K562 (cell line): Measurements from ENCODE around the gene MYO1E. TPM values are rescaled to one million over a fixed set of nuclear protein-coding genes. Genes with fewer than 3 reads are reported as not detected.

ENCODE experiments used
- CREM ChIP-seq: IDR thresholded peaks from 2 replicates; pipeline ENCODE4 v1.6.1; 2014; ENCODE audit warnings: antibody characterized with exemption, low read depth
- HMG20A ChIP-seq: fragments of 450-650 bp; formaldehyde crosslinking; conservative IDR thresholded peaks from 2 replicates; pipeline ENCODE4 v1.4.0; 2020; ENCODE audit warnings: mild to moderate bottlenecking, mixed read lengths
- KLF16 ChIP-seq: IDR thresholded peaks from 2 replicates; pipeline ENCODE4 v1.6.1; 2016; ENCODE audit warnings: antibody characterized with exemption
- MTA2 ChIP-seq: fragments of 450-650 bp; IDR thresholded peaks from 2 replicates; pipeline ENCODE4 v1.6.1; 2016; ENCODE audit warnings: low read depth
- ZNF707 ChIP-seq: fragments of 250-450 bp; sonication (Bioruptor Pico); conservative IDR thresholded peaks from 2 replicates; pipeline ENCODE4 v1.8.0; 2022; ENCODE audit warnings: inconsistent platforms, mild to moderate bottlenecking, moderate library complexity
- polyA plus RNA-seq, 8 experiments: library from polyadenylated mRNA; depleted of rRNA in 4 of 8; stranded (reverse) in 5 of 8; unstranded in 3 of 8; fragments of >200 nt; fragmentation: Nextera tagmentation in 2 of 8; fragmentation: Illumina TruSeq in 1 of 8; extraction: Ambion mirVana in 2 of 8; extraction: Trizol in 1 of 8; gene quantifications; 2 replicates each; pipeline versions ENCODE4 v1.2.1 to v1.2.3, GENCODE V29; 2011 to 2014; ENCODE audit warnings: inconsistent platforms in 1 of 8, missing spikeins in 1 of 8
- total RNA-seq, 7 experiments: library from RNA; depleted of rRNA in 6 of 7; stranded (reverse); fragments of >200 nt in 6 of 7; fragmentation: Illumina TruSeq in 2 of 7; extraction: Trizol in 2 of 7; gene quantifications; 2 replicates each; pipeline versions ENCODE4 v1.2.1 to v1.2.3, GENCODE V29; 2011 to 2021; ENCODE audit warnings: low replicate concordance in 1 of 7
- TF ChIP-seq, protein P1 (sequence below), 2 experiments: fragments of 450-650 bp in 1 of 2; sonication (generic) in 1 of 2; formaldehyde crosslinking in 1 of 2; IDR thresholded peaks; 2 replicates each; pipeline versions ENCODE4 v1.7.1 to v1.9.0; 2016 to 2022; ENCODE audit warnings: inconsistent platforms in 1 of 2, mild to moderate bottlenecking in 1 of 2, missing genetic modification reagents in 1 of 2
- TF ChIP-seq, protein P2 (sequence below): fragments of 200-600 bp; sonication (generic); IDR thresholded peaks from one replicate; pipeline ENCODE4 v1.6.1; 2012; ENCODE audit warnings: mild to moderate bottlenecking, low read depth, low read length, inconsistent platforms

Gene MYO1E
- total and polyA plus RNA-seq, 9 of the 15 experiments (the other 6 are each of a cell fraction or from before 2014, with no cell fraction given) = under 0.01 to 0.44 (median 0.01) TPM; not detected in 6

DNA sequence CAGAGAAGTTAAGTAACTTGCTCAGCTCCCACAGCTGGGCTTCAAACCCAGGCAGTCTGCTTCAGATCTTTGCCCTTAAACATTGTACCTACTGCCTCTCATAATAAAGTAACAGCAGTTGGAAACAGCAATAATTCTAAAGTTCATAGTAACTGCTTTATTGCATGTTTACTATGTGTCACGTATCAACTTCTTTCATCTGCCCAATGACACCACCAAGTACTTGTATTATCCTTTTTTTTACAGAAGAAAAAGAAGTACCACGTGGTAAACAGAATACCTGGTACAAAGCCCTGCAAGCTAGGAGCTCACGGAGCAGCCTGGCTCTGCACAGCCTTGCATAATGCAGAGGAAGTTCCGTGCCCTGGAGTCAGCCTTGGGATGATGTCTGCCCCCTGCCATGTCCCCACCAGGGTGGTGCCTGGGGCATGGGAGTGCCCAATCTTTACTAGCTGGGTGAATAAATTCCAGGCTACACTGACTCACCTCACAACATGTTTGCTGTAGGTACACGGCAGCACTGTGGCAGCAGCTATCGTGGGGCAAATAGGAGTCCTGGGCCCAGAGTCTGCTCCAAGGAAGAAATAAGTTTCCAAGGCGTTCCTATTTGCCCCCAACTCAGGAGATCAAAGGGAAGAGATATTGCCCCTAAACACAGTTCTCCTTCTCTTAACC lies 88.8 kb downstream of the MYO1E start (continued):
- TF ChIP-seq, protein P1, sequence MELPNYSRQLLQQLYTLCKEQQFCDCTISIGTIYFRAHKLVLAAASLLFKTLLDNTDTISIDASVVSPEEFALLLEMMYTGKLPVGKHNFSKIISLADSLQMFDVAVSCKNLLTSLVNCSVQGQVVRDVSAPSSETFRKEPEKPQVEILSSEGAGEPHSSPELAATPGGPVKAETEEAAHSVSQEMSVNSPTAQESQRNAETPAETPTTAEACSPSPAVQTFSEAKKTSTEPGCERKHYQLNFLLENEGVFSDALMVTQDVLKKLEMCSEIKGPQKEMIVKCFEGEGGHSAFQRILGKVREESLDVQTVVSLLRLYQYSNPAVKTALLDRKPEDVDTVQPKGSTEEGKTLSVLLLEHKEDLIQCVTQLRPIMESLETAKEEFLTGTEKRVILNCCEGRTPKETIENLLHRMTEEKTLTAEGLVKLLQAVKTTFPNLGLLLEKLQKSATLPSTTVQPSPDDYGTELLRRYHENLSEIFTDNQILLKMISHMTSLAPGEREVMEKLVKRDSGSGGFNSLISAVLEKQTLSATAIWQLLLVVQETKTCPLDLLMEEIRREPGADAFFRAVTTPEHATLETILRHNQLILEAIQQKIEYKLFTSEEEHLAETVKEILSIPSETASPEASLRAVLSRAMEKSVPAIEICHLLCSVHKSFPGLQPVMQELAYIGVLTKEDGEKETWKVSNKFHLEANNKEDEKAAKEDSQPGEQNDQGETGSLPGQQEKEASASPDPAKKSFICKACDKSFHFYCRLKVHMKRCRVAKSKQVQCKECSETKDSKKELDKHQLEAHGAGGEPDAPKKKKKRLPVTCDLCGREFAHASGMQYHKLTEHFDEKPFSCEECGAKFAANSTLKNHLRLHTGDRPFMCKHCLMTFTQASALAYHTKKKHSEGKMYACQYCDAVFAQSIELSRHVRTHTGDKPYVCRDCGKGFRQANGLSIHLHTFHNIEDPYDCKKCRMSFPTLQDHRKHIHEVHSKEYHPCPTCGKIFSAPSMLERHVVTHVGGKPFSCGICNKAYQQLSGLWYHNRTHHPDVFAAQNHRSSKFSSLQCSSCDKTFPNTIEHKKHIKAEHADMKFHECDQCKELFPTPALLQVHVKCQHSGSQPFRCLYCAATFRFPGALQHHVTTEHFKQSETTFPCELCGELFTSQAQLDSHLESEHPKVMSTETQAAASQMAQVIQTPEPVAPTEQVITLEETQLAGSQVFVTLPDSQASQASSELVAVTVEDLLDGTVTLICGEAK (IDR thresholded peaks at IDR 0.05) = no peak
- TF ChIP-seq, protein P1 (CRISPR knock-in tag; IDR thresholded peaks at IDR 0.05) = no peak
- TF ChIP-seq CREM (no peak), KLF16 (no peak), MTA2 (no peak), HMG20A (CRISPR knock-in tag) (no peak), ZNF707 (CRISPR knock-in tag) (no peak)
- TF ChIP-seq, protein P2, sequence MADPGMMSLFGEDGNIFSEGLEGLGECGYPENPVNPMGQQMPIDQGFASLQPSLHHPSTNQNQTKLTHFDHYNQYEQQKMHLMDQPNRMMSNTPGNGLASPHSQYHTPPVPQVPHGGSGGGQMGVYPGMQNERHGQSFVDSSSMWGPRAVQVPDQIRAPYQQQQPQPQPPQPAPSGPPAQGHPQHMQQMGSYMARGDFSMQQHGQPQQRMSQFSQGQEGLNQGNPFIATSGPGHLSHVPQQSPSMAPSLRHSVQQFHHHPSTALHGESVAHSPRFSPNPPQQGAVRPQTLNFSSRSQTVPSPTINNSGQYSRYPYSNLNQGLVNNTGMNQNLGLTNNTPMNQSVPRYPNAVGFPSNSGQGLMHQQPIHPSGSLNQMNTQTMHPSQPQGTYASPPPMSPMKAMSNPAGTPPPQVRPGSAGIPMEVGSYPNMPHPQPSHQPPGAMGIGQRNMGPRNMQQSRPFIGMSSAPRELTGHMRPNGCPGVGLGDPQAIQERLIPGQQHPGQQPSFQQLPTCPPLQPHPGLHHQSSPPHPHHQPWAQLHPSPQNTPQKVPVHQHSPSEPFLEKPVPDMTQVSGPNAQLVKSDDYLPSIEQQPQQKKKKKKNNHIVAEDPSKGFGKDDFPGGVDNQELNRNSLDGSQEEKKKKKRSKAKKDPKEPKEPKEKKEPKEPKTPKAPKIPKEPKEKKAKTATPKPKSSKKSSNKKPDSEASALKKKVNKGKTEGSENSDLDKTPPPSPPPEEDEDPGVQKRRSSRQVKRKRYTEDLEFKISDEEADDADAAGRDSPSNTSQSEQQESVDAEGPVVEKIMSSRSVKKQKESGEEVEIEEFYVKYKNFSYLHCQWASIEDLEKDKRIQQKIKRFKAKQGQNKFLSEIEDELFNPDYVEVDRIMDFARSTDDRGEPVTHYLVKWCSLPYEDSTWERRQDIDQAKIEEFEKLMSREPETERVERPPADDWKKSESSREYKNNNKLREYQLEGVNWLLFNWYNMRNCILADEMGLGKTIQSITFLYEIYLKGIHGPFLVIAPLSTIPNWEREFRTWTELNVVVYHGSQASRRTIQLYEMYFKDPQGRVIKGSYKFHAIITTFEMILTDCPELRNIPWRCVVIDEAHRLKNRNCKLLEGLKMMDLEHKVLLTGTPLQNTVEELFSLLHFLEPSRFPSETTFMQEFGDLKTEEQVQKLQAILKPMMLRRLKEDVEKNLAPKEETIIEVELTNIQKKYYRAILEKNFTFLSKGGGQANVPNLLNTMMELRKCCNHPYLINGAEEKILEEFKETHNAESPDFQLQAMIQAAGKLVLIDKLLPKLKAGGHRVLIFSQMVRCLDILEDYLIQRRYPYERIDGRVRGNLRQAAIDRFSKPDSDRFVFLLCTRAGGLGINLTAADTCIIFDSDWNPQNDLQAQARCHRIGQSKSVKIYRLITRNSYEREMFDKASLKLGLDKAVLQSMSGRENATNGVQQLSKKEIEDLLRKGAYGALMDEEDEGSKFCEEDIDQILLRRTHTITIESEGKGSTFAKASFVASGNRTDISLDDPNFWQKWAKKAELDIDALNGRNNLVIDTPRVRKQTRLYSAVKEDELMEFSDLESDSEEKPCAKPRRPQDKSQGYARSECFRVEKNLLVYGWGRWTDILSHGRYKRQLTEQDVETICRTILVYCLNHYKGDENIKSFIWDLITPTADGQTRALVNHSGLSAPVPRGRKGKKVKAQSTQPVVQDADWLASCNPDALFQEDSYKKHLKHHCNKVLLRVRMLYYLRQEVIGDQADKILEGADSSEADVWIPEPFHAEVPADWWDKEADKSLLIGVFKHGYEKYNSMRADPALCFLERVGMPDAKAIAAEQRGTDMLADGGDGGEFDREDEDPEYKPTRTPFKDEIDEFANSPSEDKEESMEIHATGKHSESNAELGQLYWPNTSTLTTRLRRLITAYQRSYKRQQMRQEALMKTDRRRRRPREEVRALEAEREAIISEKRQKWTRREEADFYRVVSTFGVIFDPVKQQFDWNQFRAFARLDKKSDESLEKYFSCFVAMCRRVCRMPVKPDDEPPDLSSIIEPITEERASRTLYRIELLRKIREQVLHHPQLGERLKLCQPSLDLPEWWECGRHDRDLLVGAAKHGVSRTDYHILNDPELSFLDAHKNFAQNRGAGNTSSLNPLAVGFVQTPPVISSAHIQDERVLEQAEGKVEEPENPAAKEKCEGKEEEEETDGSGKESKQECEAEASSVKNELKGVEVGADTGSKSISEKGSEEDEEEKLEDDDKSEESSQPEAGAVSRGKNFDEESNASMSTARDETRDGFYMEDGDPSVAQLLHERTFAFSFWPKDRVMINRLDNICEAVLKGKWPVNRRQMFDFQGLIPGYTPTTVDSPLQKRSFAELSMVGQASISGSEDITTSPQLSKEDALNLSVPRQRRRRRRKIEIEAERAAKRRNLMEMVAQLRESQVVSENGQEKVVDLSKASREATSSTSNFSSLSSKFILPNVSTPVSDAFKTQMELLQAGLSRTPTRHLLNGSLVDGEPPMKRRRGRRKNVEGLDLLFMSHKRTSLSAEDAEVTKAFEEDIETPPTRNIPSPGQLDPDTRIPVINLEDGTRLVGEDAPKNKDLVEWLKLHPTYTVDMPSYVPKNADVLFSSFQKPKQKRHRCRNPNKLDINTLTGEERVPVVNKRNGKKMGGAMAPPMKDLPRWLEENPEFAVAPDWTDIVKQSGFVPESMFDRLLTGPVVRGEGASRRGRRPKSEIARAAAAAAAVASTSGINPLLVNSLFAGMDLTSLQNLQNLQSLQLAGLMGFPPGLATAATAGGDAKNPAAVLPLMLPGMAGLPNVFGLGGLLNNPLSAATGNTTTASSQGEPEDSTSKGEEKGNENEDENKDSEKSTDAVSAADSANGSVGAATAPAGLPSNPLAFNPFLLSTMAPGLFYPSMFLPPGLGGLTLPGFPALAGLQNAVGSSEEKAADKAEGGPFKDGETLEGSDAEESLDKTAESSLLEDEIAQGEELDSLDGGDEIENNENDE = no peak
